NAMALWA (cell line): Measurements from ENCODE around the gene MYLIP.

ENCODE experiments used
- DNase-seq: peaks from one replicate; pipeline ENCODE4 v3.0.0-alpha.2; 2015; ENCODE audit warnings: low spot score

MYLIP gene

DNA sequence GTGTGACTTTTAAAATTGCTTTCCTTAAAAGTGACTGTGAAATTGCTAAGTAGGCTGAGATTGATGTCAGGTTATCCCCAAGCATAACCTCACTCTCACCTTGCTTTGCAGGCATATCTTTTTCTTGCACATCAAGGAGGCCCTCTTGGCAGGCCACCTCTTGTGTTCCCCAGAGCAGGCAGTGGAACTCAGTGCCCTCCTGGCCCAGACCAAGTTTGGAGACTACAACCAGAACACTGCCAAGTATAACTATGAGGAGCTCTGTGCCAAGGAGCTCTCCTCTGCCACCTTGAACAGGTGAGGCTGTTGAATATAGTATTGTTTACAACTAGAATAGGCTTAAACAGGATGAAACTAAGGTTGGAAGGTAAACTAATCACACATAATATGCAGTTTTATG lies 12.6 kb downstream of the MYLIP start:
- DNase-seq = no peak

DNA sequence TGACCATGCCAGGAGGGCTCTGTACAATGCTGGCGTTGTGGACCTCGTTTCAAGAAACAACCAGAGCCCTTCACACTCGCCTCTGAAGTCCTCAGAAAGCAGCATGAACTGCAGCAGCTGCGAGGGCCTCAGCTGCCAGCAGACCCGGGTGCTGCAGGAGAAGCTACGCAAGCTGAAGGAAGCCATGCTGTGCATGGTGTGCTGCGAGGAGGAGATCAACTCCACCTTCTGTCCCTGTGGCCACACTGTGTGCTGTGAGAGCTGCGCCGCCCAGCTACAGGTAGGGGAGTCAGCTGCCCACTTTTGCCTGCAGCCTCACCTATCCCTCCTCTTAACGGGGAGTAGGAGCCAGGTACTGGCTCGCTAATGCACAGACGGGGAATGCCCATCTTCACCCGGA lies 16.2 kb downstream of the MYLIP start:
- no peak for DNase-seq

DNA sequence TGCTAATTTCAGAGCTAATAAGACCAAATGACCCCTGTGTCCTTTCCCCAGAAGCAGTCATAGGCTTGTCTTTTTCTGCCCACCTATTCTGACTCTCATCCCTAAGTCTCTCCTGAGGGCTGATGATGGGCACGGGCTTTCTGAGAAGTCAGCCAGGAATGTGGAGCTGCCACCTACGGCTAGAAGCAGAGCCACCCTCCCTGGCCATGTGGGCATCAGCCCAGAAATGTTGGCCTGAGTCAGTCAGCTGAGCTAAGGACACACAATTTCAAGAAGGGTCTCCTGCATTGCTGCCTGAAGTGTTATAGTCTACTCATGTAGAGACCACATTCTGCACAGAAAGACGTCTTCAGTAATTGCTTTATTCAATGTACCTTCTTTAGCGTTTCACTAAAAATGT lies 17.1 kb downstream of the MYLIP start:
- no peak for DNase-seq

DNA sequence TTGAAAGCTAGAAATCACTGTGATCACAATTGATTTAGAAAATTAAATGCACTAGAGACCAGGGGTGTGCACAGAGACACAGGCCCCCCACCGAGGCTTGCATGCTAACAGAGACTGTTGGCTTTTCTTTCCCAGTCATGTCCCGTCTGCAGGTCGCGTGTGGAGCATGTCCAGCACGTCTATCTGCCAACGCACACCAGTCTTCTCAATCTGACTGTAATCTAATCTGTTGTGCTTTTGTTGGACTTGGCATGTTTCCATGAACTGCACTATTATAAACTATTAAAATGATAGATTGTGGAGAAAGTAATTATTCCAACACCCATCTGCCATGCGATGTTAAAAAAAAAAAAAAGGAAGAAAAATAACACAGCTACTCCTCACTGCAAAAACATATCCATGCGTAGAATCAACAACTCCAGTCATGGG lies 17.7 kb downstream of the MYLIP start:
- DNase-seq = no peak

DNA sequence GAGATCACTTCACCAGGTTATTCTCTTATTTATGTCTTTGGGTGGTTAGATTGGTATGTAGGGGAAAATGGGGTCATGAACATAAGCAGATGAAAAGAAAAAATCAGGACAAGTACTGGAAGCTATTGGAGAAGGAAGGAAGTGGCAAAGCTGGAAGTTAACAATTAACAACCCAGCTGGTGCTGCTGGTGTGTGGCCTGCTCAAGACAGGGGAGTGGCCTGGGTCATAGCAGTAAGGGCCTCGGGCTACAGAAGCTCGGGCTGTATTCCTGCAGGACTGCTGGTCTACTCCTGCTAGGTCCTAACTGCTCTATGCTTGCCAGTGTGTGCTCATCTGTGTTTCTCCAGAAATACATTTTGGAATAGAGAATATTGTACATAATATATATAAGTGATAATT lies 19.6 kb downstream of the MYLIP start:
- DNase-seq = no peak

DNA sequence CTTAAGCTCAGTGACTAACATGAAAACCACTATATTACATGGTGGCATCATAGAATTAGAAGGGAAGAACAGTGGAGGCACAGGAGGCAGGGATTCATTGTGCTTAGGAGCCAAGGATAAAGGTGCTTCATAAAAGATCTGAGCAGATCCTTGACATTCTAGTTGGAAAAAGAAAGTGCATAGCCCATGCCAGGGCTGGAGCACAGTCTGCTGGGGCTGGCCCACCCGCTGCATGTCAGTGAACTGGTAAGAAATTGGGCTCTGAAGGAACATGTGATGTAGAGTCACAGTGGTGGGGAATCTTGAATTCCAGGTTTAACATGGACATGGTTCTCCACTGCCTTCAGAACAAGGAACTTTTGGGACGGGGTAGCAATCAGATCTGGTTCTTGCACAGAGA lies 20.4 kb downstream of the MYLIP start:
- DNase-seq = no peak

DNA sequence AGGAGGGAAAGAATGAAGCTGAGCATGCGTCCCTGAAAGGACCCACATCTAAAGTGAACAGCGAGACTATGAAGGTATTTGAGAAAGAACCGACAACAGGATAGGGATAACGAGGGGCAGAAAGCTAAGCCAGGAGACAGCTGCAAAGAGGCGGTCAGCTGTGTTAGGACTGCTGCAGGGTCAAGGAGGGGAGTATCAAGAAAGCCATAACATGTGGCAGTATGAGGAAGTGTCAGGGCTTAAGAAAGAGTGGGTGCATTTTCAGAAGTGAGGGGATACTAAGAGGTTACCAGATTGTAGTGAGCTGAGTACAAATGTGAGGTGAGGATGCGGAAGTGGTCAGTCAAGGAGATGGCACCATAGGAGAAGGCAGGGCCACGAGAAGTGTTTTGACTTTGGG lies 21.2 kb downstream of the MYLIP start:
- no peak for DNase-seq

DNA sequence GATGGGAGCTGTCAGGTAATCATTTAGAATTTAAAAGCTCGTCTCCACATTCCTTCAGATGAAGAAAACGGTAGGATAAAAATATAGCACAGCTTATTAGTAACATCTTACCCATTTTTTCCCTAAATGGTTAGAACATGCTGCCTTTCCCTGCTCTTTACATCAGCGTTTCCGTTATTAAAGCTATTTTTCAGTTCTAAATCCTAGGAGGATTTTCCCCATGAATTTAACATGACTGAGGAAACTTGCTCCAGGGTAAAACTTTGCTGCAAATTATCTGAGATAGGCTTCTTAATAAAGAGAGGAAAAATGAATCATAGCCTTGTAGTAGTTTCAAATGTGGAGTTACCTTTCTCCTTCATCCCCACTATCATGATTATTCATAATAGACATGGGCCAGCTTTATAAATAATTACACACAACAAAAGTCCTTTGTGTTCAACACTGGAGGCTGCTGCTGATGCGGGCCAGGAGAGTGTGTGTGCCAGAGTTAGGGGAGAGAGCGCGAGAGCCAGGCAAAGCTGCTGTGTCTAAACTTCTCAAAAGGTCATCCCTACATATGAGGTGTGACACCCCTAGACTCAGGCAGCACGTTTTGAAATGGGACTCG lies 24.4 kb downstream of the MYLIP start:
- no peak for DNase-seq

DNA sequence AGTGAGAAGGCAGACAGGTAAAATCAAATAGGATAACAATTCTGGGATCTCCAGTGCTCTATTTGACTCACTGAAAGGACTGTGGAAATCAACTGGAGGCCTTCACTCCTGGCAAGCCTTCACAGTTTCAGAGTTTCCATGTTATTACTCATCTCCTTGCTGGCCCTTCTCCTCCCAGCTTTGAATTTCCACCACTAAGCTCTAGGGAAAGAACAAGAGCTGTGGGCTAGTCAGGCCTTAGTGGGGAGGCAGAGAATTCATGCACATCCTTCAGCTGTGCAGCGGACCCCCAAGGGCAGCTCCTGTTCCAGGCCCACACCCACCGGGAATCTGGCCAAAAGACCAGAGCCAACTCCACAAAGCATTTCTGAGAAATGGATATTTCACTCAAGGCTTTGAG lies 26.0 kb downstream of the MYLIP start:
- no peak for DNase-seq

DNA sequence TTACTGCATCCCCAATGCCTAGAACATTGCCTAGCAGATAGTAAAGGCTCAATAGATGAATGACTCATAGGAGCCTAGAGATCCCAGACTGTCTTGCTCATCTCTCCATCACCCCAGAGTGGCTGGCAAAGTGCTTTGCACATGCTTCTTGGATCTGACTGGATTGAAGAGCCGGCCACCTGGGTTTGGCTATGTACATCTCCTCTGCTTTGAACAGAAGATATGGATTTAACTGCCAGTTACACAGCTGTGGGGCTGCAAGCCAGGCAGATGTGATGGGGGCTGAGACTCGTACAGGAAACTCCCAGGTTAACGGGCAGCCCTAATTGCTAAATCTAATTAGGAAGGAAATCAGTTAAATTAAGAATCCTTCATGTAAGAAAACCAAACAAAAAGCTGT lies 28.6 kb downstream of the MYLIP start:
- no peak for DNase-seq

DNA sequence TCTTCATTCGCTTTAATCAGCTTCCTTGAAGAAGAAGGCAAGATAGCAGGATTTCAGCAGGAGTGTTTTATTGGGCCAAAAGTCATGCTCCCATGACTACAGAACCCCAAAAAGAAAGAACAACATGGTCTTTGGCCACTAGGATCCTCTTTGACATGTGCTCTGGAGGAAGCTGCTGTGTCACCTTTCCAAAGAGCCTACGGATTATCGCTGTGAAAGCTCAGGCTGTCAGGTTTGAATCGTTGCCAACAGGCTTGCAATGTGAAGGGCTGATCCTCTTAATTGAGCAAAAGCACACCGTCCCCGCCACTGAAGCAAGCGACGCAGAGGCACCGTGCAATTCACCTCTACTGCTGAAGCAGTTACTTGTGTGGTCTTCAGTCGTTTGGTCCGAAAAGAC lies 29.0 kb downstream of the MYLIP start:
- no peak for DNase-seq

DNA sequence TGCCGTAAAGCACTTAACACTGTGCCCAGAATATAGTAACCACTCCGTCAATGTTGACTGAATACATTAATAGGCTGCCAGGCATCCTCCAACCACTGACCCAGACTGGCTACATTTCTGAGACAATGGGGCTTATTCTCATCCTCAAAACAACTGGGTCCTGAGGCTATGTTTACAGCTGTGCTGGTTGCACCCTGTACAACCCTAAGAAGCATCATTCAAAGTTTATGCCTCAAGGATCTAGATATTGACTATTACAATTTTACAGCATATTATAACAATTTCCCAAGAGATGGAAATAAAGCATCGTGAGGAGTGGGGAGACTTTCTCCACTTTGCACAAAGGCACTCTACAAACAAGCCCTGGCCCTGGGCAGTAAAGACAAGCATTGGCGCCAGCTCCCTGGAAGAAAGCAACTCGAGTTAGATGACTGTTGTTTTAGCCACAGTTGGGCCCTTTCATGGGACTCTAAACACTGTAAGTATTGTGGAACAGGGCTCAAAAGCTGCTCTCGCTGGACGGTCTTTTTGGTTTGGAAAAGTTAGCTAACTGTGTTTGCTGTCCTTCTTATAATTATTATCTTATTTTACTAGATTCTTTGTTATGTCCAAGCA lies 30.2 kb downstream of the MYLIP start:
- DNase-seq = no peak

DNA sequence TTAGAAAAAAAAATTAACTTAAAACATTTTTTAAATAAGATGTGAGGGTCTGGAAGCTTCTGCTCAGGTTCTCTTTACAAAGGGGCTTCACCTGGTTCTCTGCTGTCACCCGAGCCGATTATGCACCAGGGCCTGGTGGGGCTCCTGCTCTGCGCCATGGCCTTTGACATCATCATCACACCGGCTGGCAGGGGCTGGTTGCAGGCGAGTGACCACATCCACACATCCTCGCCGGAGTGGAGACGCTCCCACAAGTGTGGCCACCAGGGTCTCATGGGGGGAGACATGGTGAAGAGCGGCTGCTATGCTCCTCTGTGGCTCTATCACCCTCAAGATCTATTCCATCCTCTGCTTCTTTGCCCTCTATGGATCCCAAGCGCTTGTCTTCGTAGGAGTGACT lies 31.9 kb downstream of the MYLIP start:
- DNase-seq = no peak

DNA sequence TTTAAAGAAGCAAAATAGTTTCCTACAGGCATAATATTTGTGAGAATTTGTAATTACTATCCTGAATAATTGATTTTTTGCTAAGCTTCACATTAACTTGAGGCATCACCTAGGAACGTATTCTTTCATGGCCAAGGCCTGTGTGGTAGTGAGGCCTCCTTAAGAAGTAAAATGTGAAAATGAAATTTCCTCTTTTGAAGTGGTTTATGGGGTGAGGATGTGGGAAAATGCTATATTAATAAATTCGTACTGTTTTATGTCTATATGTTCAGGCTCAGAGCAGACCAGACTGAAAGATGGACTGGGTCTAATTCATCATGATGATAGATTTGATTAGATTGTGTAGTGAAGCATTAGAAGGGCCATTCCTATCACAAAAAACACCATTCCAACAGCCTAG lies 33.1 kb downstream of the MYLIP start:
- DNase-seq = no peak

DNA sequence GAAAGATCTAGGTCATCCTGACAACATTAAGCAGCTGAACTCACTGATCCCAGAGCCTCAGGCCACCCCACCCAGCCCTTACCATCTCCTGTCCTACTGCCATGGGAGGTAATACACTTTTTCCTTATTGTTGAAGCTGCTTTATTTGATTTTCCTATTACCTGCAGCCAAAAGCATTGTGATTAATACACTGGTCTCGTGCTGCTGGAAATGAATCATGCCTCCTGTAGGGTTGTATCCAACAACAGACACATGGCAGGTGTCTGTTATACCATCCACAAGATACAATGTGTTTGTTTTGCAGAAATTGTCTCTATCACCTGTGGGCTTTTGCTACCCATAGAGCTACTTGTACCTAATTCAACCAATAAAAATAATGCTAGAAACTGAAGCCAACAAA lies 34.2 kb downstream of the MYLIP start:
- DNase-seq = no peak

DNA sequence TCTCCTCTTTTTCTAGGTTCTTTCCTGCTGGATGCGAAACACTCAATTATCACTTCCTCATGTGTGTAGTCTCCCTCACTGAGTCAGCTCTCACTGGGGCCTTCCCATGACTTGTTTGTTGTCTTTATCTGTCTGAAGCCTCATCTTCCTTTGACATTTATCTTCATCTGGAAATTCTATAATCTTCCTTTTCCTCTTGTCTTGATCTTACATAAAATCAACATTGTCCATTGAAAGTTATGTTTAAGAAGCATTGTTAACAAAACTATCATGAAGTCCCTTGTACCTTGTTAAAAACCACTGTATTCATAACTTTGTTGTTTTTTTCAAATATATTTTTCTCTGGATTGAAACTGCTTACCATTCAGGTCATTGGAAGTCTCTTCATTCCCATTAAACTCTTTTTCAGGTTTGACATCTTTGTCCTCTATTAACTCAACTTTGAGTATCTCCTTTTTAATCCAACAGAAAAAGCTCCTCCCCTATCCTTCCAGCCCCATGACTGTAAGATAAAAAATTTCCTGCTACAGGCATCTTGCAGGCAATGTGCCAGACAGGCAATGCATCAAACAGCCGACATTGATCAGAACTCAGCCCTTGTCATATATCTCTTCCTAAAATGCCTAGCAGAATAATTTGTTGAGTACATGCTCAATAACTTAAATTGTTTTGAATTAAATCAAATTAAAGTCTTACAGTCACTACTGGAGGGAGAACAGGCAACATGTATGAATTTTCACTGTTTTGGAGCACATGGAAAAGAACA lies 34.8 kb downstream of the MYLIP start:
- no peak for DNase-seq

DNA sequence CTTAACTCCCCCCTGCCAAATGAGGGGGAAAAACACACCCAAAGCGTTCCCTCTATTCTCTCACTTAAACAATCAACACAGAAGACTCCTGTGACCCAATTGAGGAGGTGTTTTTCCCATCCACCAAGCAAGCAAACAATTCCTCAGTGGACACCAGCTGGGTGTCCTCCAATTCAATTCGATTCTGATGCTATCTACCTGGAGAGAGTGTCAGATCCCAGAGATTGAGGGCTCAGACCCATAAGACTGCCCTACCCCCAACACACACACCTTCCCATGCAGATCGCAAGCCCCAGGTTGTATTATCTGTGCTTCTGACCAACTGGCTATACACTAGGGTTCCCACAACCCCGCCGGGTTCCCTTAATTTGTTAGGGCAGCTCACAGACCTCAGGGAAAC lies 36.8 kb downstream of the MYLIP start:
- DNase-seq = no peak

DNA sequence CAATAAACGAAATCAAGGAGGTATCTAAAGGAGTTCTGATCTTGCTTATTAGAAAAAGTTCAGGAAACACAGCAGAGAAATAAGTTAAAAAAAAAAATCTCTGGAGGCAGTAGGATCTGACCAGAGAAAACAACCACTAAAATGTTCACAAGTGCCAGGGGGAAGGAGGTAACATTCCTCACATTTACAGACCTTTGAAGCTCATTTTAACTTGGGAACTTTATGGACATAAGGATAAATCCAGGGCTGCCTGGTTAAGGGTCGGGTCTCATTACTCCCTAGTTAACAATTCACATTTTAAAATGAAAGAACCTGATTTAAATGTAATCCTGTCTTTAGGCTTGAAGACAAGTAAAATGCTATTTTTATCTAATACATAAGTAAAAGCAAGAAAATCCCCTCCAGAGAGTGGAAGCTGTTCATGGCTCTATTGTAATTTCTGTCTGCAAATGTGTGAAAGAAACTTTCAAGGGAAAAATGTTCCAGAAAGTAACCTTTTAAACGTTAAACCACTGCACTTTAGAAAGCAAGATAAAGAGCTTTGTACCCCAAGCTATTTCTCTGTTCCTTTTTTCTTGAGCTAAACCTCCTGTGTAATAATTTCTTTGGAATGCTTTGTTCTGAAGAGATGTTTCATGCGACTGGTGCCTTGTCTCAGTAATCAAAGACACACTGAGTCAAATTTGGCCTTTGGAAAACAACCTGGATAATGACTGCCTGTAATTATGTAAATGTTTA lies 38.2 kb downstream of the MYLIP start:
- no peak for DNase-seq

DNA sequence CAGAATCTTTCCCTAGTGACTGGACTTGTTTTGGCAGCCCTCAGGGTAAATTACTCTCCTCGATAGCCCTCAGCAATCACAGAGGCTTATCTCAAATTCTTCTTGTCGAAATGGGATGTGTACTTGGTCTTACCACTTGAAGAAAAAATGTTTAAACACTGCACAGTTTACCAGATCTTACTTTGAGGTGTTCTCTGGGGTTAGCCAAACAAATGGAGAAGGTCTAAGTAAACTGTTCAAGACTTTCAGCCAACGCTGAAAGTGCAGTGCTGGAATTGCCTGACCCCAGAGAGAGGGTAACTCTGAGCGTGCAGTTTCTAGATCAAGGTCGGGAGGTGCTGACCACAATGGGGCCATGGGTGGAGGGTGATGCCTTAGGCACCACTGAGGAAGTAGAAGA lies 39.2 kb downstream of the MYLIP start:
- DNase-seq = no peak

DNA sequence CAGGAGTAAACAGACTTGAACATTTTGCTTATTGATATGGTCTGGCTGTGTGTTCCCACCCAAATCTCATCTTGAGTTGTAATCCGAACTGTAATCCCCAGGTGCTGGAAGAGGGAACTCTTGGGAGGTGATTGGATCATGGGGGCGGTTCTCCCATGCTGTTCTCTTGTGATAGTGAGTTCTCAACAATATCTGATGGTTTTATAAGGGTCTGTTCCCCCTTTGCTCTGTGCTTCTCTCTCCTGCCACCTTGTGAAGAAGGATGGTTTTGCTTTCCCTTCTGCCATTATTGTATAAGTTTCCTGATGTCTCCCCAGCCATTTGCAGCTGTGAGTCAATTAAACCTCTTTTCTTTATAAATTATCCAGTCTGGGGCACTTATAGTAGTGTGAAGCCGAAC lies 40.0 kb downstream of the MYLIP start:
- DNase-seq = peak; percentile 77

DNA sequence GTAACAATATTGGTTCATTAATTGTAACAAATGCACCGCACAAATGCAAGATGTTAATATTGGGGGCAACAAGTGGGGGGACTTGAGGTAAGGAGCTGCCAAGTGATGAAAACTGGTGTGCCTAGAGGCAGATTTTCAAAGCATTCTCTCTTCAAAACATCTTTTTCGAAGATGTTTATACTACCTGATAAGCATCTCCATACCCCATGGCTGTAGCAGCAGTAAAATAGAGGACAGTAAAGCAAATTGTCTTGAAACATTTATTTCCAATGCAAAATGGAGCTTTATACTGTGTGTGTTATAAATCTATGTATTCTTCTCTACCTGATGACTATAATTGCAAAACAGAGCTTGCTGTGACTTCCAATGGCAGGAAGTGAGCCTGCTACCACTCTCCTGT lies 42.5 kb downstream of the MYLIP start:
- no peak for DNase-seq

DNA sequence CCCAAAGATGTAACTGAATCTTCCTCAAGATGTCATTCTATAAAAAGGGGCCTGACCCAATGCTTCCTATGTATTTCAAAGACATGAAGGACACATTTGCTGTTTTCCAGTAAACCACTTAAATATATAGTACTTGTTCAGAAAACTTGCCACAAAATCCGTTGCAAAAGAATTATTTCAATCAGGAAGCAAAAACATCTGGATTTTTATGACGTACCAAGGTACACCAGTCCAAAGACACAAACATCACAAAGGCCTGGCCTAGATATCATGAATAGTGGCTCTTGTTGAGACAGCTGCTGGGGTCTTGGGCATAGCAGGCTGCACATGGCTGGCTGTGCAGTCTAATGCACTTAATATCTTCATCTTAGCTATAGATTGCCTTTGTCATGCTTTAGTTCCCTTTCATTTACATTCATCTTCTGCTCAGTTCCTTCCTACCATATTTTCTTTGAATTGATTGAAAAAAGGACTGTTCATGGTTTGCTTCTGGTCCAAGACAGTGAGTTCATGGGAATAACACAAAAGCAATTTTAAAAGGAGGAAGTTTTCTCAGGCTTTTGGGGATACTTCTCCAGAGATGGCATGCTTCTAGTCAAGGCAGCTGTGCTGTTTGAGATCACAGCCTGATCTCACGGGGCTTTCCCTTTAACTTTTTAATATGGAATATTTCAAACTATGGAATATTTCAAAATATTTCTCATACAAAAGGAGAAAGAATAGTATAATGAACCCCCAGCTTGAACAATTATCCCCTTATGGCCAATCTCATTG lies 44.5 kb downstream of the MYLIP start:
- DNase-seq = no peak
